DND-41 (cell line): ENCODE data around the gene NOS1AP.

Experiments used
- EZH2 ChIP-seq: IDR thresholded peaks from 3 replicates; pipeline ENCODE4 v1.6.1; 2012; ENCODE audit warnings: borderline replicate concordance, low read depth, mild to moderate bottlenecking, moderate library complexity, low read length, inconsistent platforms; ENCODE audit not compliant: severe bottlenecking
- TF ChIP-seq, protein P1 (sequence below): IDR thresholded peaks from 2 replicates; pipeline ENCODE4 v1.5.1; 2012; ENCODE audit warnings: borderline replicate concordance, low read length, moderate library complexity, mild to moderate bottlenecking; ENCODE audit not compliant: poor library complexity, severe bottlenecking; ENCODE audit errors: extremely low read depth

DNA sequence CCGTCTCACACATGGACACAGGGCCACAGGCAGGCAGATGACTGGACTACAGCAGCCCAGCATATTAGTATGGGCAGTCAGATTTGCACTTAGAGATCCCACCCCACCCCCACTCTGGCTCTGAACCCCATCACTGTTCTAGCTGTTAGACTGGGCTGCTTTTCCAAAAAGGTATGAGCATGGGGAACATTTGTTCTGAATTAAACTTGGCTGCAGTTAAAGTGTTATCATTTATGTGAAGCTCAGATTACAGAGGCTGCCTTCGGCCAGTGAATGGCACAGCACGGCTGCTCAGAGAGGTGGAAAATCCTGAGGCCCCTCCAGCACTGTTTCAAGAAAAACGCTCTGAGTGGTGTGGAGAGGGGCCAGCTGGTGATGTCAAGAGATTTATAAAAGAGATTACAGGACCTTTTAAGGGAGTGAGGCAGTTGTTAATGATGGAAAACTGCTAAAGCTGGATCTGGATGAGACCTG is 6.9 kb upstream of the NOS1AP start:
- TF ChIP-seq, protein P1, sequence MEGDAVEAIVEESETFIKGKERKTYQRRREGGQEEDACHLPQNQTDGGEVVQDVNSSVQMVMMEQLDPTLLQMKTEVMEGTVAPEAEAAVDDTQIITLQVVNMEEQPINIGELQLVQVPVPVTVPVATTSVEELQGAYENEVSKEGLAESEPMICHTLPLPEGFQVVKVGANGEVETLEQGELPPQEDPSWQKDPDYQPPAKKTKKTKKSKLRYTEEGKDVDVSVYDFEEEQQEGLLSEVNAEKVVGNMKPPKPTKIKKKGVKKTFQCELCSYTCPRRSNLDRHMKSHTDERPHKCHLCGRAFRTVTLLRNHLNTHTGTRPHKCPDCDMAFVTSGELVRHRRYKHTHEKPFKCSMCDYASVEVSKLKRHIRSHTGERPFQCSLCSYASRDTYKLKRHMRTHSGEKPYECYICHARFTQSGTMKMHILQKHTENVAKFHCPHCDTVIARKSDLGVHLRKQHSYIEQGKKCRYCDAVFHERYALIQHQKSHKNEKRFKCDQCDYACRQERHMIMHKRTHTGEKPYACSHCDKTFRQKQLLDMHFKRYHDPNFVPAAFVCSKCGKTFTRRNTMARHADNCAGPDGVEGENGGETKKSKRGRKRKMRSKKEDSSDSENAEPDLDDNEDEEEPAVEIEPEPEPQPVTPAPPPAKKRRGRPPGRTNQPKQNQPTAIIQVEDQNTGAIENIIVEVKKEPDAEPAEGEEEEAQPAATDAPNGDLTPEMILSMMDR: no peak
- no peak for TF ChIP-seq EZH2
